ENCODE measurements around the gene GPR42. TPM values are rescaled to one million over a fixed set of nuclear protein-coding genes. Genes with fewer than 3 reads are reported as not detected.

GPR42 gene
- total RNA-seq, 2 donors from 2014 or later, result not detected

- ATAC-seq, result no peak
- DNase-seq, result no peak
- intact Hi-C loops (cut with DNase I), result no loop called here
These were observed 38.3 kb downstream of the GPR42 start for GRCh38 chr19:35409191-35409590.

- intact Hi-C loops (cut with DNase I), result no loop called here
- no peak for DNase-seq
- no peak for ATAC-seq
These were observed 39.6 kb downstream of the GPR42 start for GRCh38 chr19:35410487-35410886.

GRCh38 chr19:35414442-35414841 is 43.6 kb downstream of the GPR42 start:
- intact Hi-C loops (cut with DNase I), result no loop called here
- DNase-seq, result no peak
- no peak for ATAC-seq

- ATAC-seq (no peak), DNase-seq (no peak)
- intact Hi-C loops (cut with DNase I), result no loop called here
These were observed 45.5 kb downstream of the GPR42 start for GRCh38 chr19:35416331-35416730.

GRCh38 chr19:35417278-35417677 is 46.4 kb downstream of the GPR42 start:
- no peak for ATAC-seq
- DNase-seq, result no peak
- intact Hi-C loops (cut with DNase I), result no loop called here

- intact Hi-C loops (cut with DNase I), result no loop called here
- ATAC-seq (no peak), DNase-seq (no peak)
These were observed 47.1 kb downstream of the GPR42 start for GRCh38 chr19:35417713-35418534.

GRCh38 chr19:35419046-35419445 is 48.2 kb downstream of the GPR42 start:
- intact Hi-C loops (cut with DNase I), result no loop called here
- no peak for DNase-seq

GRCh38 chr19:35419805-35420204 is 48.9 kb downstream of the GPR42 start:
- DNase-seq, result no peak
- intact Hi-C loops (cut with DNase I), result no loop called here
- ATAC-seq, result no peak

More at GRCh38 chr19:35419046-35419445, 48.2 kb downstream of the GPR42 start:
- no peak for ATAC-seq

- DNase-seq (no peak), ATAC-seq (no peak)
- intact Hi-C loops (cut with DNase I), result no loop called here
These were observed 50.5 kb downstream of the GPR42 start for GRCh38 chr19:35421362-35421761.

Small RNA genes within 50 kb of the gene (microRNA-seq; reads per million reads assigned to microRNA genes)
- 0 reads per million in 2 donors for gene MIR5196

Other genes with a start within 250 kb of the GPR42 start
- gene LGI4, start 236.0 kb upstream of the GPR42 start, total RNA-seq, result 10 to 100 TPM; 11.6 to 17.9 TPM
- 100 to 1,000 TPM; 297 to 393 TPM for gene FXYD1, start 232.2 kb upstream of the GPR42 start, total RNA-seq
- gene FXYD7, start 227.8 kb upstream of the GPR42 start, total RNA-seq, result not detected
- gene FXYD5, start 216.3 kb upstream of the GPR42 start, total RNA-seq, result 10 to 100 TPM; 35.5 to 46.7 TPM
- not detected for gene FAM187B, start 142.3 kb upstream of the GPR42 start, total RNA-seq
- gene LSR, start 122.1 kb upstream of the GPR42 start, total RNA-seq, result 1 to 10 TPM; 7.5 to 7.6 TPM
- 100 to 1,000 TPM; 130 to 147 TPM for gene USF2, start 102.1 kb upstream of the GPR42 start, total RNA-seq
- gene HAMP, start 88.5 kb upstream of the GPR42 start, total RNA-seq, result 1 to 10 TPM in 1 of 2 donors, under 1 TPM in 1; 0.41 to 7.6 TPM
- gene MAG, start 78.9 kb upstream of the GPR42 start, total RNA-seq, result not detected
- under 1 TPM; 0.39 to 0.56 TPM for gene CD22, start 41.9 kb upstream of the GPR42 start, total RNA-seq
- not detected for gene FFAR1, start 23.2 kb upstream of the GPR42 start, total RNA-seq
- under 1 TPM; 0.18 to 0.44 TPM for gene FFAR3, start 12.6 kb upstream of the GPR42 start, total RNA-seq
- gene FFAR2, start 77.2 kb downstream of the GPR42 start, total RNA-seq, result under 1 TPM; 0.44 to 0.47 TPM
- gene KRTDAP, start 119.4 kb downstream of the GPR42 start, total RNA-seq, result not detected
- gene DMKN, start 142.6 kb downstream of the GPR42 start, total RNA-seq, result 1 to 10 TPM; 7.5 to 7.6 TPM
- gene SBSN, start 157.2 kb downstream of the GPR42 start, total RNA-seq, result not detected
- gene GAPDHS, start 162.4 kb downstream of the GPR42 start, total RNA-seq, result not detected
- gene TMEM147, start 174.6 kb downstream of the GPR42 start, total RNA-seq, result 10 to 100 TPM; 78.1 to 87.5 TPM
- gene ATP4A, start 192.6 kb downstream of the GPR42 start, total RNA-seq, result not detected
- not detected for gene PMIS2, start 215.1 kb downstream of the GPR42 start, total RNA-seq
- gene HAUS5, start 241.7 kb downstream of the GPR42 start, total RNA-seq, result 1 to 10 TPM; 3.8 to 4.2 TPM